SH-SY5Y (cell line): Measurements from ENCODE around the gene C1orf174.

ENCODE experiments used
- GATA2 ChIP-seq: IDR thresholded peaks from 2 replicates; pipeline ENCODE4 v1.6.1; 2011; ENCODE audit warnings: mild to moderate bottlenecking, low read depth, low read length
- GATA3 ChIP-seq: IDR thresholded peaks from 2 replicates; pipeline ENCODE4 v1.6.1; 2011; ENCODE audit warnings: low read depth, mild to moderate bottlenecking, low read length, moderate library complexity

DNA sequence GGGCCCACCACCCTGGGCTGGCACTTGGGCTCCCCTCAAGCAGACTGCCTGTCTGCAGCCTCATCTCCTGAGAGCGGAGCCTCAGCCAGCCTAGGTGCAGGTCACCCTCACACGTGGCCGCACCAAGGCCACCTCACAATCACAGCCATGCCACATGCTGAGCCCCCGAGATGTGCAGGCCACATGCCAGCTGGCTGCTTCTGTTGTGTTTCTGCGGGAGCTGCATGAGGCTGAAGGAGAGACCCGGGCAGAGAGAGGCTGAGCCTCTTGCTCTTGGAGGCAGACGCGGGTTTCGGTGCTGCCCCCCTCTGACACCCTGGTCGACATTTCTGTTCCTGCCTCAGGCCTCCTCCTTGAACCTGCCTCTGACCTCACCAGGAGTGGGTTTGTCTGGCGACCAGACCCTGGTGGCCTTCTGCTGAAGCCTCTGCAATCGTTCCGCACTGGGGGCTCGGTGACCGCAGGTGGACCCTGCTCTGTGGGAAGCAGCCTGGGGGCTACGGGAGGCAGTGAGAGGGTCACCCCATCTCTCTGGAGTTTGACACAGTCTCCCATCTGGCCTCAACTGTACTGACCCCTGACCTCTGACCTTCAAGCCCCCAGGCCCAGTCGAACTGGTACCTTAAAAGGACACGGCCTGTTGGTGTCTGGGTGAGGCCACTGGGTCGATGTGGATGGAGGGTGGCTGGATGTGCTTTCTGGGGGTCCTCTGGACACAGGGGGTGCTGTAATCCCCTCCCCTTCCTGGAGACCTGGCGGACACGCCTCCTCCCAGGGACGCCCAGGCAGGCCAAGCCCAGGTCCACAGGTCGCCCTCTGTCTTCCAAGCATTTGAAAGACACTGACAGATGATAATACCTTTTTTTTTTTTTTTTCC is 13.0 kb upstream of the C1orf174 start:
- TF ChIP-seq GATA3 (no peak), GATA2 (no peak)
